Mucosa of stomach (tissue), 1 donor: ENCODE results near the gene CNR2.
"Not testable (repeated sequence)": the region's sequence is repeated elsewhere in the genome, so short reads cannot be mapped to it uniquely, and the experiment has no call there.

Experiments
- H3K27me3 ChIP-seq: one replicate; pipeline ENCODE4 v1.7.0; 2013; ENCODE audit warnings: mild to moderate bottlenecking, low read length; ENCODE audit not compliant: control insufficient read depth, insufficient read depth
- H3K36me3 ChIP-seq: one replicate; pipeline ENCODE4 v1.7.0; 2013; ENCODE audit warnings: low read length; ENCODE audit not compliant: control insufficient read depth, insufficient read depth
- H3K4me1 ChIP-seq: one replicate; pipeline ENCODE4 v1.7.0; 2013; ENCODE audit warnings: mild to moderate bottlenecking, low read length; ENCODE audit not compliant: control insufficient read depth, insufficient read depth
- H3K4me3 ChIP-seq: one replicate; pipeline ENCODE4 v1.7.0; 2013; ENCODE audit warnings: low read length
- H3K9ac ChIP-seq: one replicate; pipeline ENCODE4 v1.7.0; 2013; ENCODE audit warnings: mild to moderate bottlenecking, low read length, moderate library complexity
- H3K9me3 ChIP-seq: one replicate; pipeline ENCODE4 v1.7.0; 2013; ENCODE audit warnings: mild to moderate bottlenecking, low read length, moderate library complexity; ENCODE audit not compliant: control insufficient read depth
- donor health status: Pancreatic carcinoma.

The CNR2 gene

GRCh38 chr1:23913212-23913880, at the start of gene CNR2:
TSS of gene CNR2 (minus strand) at chr1:23913362. CDS start at chr1:23875617, 37,745 bp downstream.
- Histone ChIP-seq H3K9me3 (no peaks in the 10 kb centered on the region), H3K36me3 (no peaks in the 10 kb centered on the region), H3K4me1 (peaks cover 23% of the 10 kb centered on the region), H3K27me3 (no peaks in the 10 kb centered on the region), H3K9ac (no peak within 1 kb of the TSS), H3K4me3 (no peak within 1 kb of the TSS)

GRCh38 chr1:23960291-23961020, 47.3 kb upstream of the CNR2 start:
- Histone ChIP-seq H3K4me1 (peaks cover 23% of the 10 kb centered on the region), H3K4me3 (peak overlapping the region; percentile 100), H3K9me3 (no peaks in the 10 kb centered on the region), H3K27me3 (no peaks in the 10 kb centered on the region), H3K9ac (peak overlapping the region; percentile 100), H3K36me3 (peaks cover 3% of the 10 kb centered on the region)

- Histone ChIP-seq H3K9ac (peak within 1 kb of the TSS; percentile 100), H3K4me1 (peaks cover 31% of the 10 kb centered on the region), H3K9me3 (no peaks in the 10 kb centered on the region), H3K36me3 (peaks cover 3% of the 10 kb centered on the region), H3K4me3 (peak within 1 kb of the TSS; percentile 100), H3K27me3 (no peaks in the 10 kb centered on the region)
Observed at GRCh38 chr1:23959461-23960290, 46.5 kb upstream of the CNR2 start, which contains the start of gene PNRC2. TSS of gene PNRC2 (plus strand) at chr1:23959828. CDS start at chr1:23961458, 1,630 bp downstream.

- Histone ChIP-seq H3K9me3 (no peaks in the 10 kb centered on the region), H3K27me3 (no peaks in the 10 kb centered on the region), H3K4me3 (peak overlapping the region; percentile 100), H3K4me1 (peaks cover 27% of the 10 kb centered on the region), H3K9ac (peak overlapping the region; percentile 100), H3K36me3 (peaks cover 3% of the 10 kb centered on the region)
Observed at GRCh38 chr1:23958810-23959460, 45.8 kb upstream of the CNR2 start.

- H3K4me3 ChIP-seq, result peak overlapping the region; percentile 100
- peaks cover 24% of the 10 kb centered on the region for H3K4me1 ChIP-seq
- not testable (repeated sequence) for H3K27me3 ChIP-seq, H3K9me3 ChIP-seq, H3K36me3 ChIP-seq
- peak overlapping the region; percentile 100 for H3K9ac ChIP-seq
Observed at GRCh38 chr1:23958040-23958809, 45.1 kb upstream of the CNR2 start.

GRCh38 chr1:23957096-23957495, 43.9 kb upstream of the CNR2 start:
- Histone ChIP-seq H3K4me1 (peaks cover 24% of the 10 kb centered on the region), H3K9ac (no peak overlapping the region), H3K4me3 (no peak overlapping the region), H3K9me3 (no peaks in the 10 kb centered on the region), H3K27me3 (no peaks in the 10 kb centered on the region), H3K36me3 (peaks cover 3% of the 10 kb centered on the region)

GRCh38 chr1:23953020-23953419, 39.9 kb upstream of the CNR2 start:
- Histone ChIP-seq H3K36me3 (no peaks in the 10 kb centered on the region), H3K9ac (no peak overlapping the region), H3K4me1 (peaks cover 27% of the 10 kb centered on the region), H3K4me3 (no peak overlapping the region), H3K27me3 (no peaks in the 10 kb centered on the region), H3K9me3 (no peaks in the 10 kb centered on the region)

GRCh38 chr1:23947366-23947765, 34.2 kb upstream of the CNR2 start:
- Histone ChIP-seq H3K36me3 (no peaks in the 10 kb centered on the region), H3K9ac (no peak overlapping the region), H3K4me3 (no peak overlapping the region), H3K27me3 (no peaks in the 10 kb centered on the region), H3K9me3 (no peaks in the 10 kb centered on the region), H3K4me1 (peaks cover 6% of the 10 kb centered on the region)

GRCh38 chr1:23936481-23937176, 23.5 kb upstream of the CNR2 start:
- H3K9ac ChIP-seq, result no peak overlapping the region

GRCh38 chr1:23931491-23931880, 18.3 kb upstream of the CNR2 start:
- no peak overlapping the region for H3K4me3 ChIP-seq
- H3K9ac ChIP-seq, result no peak overlapping the region
- H3K27me3 ChIP-seq, result no peaks in the 10 kb centered on the region
- no peaks in the 10 kb centered on the region for H3K36me3 ChIP-seq
- H3K4me1 ChIP-seq, result no peaks in the 10 kb centered on the region
- H3K9me3 ChIP-seq, result no peaks in the 10 kb centered on the region

More at GRCh38 chr1:23936481-23937176, 23.5 kb upstream of the CNR2 start:
- H3K4me1 ChIP-seq, result no peaks in the 10 kb centered on the region
- no peaks in the 10 kb centered on the region for H3K9me3 ChIP-seq
- no peak overlapping the region for H3K4me3 ChIP-seq
- H3K36me3 ChIP-seq, result no peaks in the 10 kb centered on the region
- H3K27me3 ChIP-seq, result no peaks in the 10 kb centered on the region
